Posterior cingulate gyrus (tissue), 11 donors: ENCODE measurements around the gene FGGY.

ENCODE experiments used
- DNase-seq, 10 donors: peaks; one replicate each; pipeline versions ENCODE4 v3.0.0 to v3.0.0-alpha.2; 2020 to 2021; ENCODE audit warnings: mixed read lengths in 3 of 10
- intact Hi-C: fragments of 100-400 bp; cut with DNase I; formaldehyde crosslinking; loops from one replicate; pipeline ENCODE4 v1.15.1; 2023

FGGY gene

DNA sequence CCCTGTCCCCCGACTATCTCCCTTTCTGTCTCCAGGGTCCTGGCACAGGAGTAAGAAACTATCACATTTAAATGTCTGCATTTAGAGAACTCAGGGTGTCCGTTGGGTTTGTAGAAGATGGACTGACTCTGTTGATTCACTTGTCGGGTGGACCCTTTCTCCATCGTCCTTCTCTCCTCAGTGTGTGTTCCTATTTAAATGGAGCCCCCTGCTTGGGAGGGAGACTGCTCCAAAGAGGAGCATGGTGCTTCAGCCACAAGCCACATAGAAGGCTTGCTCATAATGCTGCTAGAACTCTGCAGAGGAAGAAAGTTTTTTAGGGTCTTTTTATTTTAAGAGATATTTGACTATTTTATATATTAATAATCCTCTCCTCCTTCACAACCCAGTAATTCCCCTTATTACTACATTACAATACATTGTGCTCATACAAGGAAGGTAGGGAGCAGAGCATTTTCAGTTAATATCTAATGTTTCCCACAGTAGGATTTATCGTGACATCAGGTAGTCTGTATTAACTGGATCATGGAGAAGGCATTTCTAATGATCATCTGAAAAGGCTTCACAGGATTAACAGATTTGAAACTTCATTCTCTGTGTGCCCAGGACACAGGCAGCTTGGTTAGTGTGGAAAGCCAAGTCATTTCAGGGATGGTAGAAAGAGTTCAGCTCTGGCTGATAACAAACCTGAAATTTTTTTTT, 13.8 kb downstream of the FGGY start:
- intact Hi-C loops = no loop called here
- DNase-seq = no peak

DNA sequence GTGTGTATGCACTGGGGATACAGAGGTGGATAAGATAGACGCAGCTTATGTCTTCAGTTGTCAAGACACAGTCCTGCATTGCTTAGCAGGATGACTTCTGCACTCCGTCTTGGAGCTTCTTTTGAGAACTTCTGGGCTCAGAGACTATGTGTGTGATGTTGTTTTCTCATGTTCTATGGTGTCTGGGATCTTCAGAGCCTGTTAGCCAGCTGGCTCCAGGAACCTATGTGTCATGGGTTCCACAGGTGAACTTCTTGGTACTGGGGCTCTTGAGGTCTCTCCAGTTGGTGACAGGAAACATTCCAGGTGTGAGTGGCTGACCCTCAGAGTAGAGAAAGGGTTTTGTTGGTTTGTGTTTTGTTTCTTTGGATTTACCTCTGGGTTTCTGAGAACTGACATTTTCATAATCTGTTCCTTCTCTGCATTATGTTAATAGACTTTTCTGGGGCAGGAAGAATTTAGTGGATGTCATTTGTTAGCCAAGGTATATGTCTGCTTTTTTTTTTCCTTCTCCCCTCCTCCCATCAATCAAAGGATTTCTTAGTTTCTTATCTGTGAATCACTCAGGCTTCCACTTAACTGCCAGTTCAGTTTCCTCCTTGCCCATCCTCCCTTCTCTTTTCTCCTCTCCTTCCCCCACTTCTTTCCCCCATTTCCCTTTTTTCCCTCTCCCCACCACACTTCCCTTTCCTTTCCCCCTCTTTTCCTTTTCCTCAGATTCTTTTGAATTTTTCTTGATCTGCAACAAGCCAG, 18.1 kb downstream of the FGGY start:
- intact Hi-C loops = no loop called here
- DNase-seq = no peak

DNA sequence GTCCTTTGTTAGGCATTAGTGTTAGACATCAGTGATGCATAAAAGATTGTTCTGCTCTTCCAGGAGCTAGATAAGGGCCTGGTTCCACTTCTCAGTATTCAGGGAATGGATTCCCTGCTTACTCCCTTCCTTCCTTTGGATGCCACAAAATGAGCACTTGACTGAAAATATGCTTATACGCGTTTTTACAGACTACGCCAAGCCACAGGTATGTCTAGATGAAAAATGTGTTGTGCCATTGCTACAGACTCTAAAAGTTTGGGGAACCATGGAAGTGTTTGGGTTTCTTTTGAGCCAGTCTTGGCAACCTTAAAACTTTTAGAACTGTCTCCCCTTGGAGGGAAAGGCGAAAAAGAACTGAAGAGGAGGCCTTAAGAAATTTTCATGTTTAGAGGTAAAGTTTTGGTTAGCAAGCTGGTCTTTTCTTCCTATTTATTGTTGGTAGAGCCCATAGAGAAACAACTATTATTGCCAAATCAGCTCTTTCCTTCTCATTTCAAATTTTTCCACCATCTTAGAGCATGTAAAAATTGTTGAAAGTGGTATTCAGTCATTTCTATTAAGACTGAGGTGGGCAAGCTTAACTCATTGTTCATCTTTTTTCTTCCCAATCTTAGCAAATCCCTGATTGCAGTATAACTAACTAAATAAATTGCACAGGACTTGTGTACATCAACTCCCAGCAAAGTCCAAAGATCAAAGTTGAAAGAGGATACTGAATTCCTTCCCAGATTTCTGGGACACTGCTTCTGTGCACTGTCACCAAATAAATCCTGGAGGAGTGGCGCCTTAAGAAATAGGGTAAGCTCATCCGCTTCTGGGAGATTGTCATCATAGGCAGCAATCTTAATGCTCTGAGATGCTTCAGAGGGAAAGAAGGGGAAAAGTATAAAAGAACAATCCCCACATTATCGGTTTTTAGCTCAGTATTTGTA, 18.9 kb downstream of the FGGY start:
- intact Hi-C loops = no loop called here
- no peak for DNase-seq

DNA sequence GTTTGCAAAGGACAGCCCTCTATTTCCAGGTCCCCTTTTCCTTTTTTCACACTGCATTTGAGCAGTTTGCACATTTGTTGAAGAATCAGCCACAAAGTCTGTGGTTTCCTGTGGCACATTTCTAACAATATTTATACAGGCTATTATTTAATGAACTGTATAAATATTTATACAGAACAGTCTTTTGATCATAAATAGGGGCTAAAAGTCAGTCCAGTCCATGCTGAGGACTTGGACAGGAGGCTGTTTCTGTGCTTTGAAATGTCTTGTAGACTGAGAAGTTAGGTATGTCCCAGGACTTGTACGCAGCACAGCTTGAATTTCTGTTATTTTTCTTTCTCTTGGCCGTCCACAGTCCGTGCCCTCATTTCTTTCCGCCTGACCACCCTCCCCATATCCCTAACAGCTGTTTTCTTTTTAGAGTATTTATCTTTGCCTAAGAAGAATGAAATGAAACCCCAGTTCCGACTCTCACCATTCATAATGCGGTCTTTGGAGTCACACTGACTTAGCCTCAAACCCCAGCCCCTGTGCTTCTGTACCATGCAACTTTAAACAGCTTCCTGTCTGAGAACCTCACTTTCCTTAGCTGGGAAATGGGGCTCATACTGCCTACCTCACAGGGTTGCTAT, 19.7 kb downstream of the FGGY start:
- no peak for DNase-seq

DNA sequence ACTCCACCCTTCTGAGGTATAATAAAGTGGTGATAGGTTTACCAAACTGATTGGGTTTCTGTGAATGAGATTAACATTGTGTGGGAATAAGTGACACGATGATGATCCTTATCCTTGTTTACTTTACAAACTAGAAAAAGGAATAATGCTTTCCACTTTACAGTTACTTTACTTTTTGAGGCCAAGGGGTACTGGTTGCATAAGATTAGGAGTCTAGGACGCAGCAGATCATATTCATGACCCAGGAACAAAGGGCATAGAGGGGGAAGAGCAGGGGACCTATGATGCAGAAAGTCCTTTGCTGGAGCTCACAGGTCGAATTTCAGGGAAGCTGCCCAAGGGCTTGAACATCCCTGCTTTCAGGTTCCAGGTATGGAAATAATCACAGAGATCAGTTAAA, 20.4 kb downstream of the FGGY start:
- intact Hi-C loops = no loop called here
- DNase-seq = no peak

More for the DNA sequence above, 19.7 kb downstream of the FGGY start:
- intact Hi-C loops = no loop called here

DNA sequence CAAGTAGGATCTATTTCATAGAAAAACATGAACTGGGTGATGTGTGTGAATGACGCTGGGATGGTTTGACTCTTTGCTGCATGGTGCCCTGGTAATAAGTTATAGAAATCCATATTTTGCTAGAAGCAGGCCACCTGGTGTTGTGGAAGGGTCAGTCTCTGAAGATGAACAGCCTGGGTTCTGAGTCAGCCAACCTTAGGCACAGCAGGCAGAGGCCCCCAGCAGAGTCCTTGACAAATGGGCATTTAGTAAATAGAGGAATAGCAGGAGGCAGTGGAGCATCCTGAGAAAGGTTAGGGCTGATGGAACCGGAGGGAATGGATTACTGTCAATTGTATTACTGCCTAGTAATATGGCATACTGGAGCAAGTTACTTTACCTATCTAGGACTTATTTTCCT, 20.9 kb downstream of the FGGY start:
- no peak for DNase-seq
- intact Hi-C loops = no loop called here

DNA sequence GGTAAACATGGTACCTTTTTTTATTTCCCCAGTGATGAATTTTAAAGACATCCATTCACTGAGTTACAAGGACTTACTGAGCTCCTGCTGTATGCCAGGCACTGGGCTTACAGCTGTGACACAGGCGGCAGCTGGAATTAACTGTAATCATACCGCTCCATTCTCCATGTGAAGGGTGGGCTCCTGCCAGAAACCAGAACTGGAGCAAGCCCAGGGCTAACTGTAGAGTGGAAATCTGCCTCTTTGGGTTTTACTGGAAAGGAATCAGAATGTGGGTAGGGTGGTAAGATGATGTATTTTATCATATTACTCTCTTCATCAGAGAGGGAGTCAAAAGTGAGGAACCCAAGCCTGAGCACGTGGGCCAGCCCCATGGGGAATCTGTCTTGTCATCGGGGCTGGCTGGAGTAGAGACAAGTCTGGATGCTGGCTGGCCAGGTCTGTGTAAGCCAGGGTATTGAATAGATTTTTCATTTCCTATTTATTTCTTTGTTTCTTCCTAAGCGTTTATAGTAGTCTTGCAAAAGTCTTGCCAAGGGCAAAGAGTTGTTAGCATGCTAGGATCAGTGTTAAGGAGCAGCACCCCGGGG, 21.5 kb downstream of the FGGY start:
- DNase-seq = no peak
- intact Hi-C loops = no loop called here

DNA sequence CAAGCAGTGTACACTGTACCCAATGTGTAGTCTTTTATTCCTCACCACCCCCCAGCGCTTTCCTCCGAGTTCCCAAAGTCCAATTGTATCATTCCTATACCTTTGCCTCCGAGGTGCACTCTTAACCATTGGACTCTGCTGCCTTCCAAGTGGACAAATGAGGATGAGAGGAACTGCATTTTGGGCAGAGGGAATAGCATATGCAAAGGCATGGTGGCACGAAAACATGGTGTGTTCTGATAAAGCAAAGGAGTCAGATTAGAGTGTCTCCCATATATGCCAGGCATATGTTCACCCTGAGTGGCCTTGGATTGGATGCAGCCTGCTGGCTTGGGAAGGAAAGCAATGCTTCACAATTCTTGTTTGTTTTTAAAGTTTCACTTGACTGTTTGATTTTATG, 25.5 kb downstream of the FGGY start:
- no peak for DNase-seq
- intact Hi-C loops = no loop called here

DNA sequence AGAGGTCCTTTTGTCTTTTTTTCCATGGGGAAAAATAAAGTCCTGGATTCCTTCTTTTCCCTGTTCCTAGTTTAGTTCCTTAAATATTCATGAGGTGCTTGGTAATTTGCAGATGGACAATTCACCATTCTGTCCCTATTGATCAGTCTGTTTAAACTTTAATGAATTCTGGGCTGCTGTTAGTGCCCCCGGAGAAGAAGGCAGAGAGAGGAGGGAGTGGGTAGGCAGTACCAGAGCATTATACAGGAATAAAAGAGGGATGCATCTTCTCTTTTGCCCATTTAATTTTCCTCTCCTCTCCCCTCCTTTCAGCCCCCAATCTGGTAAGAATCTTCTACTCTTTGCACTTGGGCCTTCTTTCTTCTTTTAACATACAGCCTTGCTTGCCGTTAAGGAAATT, 25.9 kb downstream of the FGGY start:
- intact Hi-C loops = no loop called here
- no peak for DNase-seq

DNA sequence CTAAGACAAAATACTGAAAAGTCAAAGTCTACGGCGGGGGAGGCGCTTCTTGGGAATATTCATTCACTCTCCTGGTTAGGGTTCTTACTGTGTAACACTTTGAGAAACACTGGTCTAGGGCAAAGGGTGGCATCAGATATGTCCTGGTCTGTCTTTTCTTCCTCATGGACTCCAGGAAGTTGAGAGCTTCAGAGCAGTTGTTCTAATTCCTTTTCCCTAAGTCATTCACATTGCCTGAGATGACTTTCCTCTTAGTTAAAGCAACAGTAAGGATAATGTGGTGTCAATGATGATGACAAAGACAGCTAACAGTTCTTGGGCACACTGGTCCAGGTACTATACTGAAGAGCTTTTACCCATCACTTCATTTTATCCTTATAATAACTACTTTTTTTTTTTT, 27.0 kb downstream of the FGGY start:
- DNase-seq = no peak
- intact Hi-C loops = no loop called here

DNA sequence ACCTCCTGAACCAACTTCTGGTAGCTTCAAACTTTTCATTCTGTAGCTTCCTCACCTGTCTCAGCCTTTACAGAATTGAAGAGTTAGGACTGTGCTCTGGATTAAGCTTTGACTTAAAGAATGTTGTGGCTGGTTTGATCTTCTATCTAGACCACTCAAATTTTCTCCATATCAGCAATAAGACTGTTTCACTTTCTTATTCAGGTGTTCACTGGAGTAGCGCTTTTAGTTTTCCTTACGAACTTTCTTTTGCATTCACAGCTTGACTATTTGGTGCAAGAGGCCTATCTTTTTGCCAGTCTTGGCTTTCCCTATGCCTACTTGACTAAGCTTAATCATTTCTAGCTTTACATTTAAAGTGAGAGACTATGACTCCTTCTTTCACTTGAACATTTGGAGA, 31.5 kb downstream of the FGGY start:
- intact Hi-C loops = no loop called here
- no peak for DNase-seq

DNA sequence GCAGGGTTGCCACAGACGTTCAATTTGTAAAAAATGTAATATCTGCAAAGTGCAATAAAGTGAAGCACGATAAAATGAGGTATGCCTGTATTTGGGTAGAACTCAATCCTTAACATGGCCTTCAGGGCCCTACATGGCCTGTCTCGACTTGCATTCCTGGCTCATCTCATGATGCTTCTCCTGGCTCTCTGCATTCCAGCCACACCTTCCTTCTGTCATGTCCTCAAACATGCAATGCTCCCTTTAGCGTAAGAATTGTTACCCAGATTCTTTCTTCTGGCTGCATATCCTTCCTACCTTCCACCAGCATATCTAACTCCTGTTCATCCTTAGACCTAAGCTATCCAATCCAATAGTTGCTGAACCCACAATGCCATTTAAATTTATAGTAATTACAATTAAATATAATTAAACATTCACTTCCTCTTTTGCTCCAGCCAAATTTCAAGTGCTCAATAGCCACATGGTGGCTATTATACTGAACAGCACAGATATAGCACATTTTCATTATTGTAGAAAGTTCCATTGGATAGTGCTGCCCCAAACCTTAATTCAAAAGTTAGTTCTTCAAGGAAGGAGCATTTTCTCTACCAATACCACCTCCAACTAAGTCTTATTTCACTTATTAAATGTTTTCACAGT, 32.6 kb downstream of the FGGY start:
- intact Hi-C loops = no loop called here
- DNase-seq = no peak

DNA sequence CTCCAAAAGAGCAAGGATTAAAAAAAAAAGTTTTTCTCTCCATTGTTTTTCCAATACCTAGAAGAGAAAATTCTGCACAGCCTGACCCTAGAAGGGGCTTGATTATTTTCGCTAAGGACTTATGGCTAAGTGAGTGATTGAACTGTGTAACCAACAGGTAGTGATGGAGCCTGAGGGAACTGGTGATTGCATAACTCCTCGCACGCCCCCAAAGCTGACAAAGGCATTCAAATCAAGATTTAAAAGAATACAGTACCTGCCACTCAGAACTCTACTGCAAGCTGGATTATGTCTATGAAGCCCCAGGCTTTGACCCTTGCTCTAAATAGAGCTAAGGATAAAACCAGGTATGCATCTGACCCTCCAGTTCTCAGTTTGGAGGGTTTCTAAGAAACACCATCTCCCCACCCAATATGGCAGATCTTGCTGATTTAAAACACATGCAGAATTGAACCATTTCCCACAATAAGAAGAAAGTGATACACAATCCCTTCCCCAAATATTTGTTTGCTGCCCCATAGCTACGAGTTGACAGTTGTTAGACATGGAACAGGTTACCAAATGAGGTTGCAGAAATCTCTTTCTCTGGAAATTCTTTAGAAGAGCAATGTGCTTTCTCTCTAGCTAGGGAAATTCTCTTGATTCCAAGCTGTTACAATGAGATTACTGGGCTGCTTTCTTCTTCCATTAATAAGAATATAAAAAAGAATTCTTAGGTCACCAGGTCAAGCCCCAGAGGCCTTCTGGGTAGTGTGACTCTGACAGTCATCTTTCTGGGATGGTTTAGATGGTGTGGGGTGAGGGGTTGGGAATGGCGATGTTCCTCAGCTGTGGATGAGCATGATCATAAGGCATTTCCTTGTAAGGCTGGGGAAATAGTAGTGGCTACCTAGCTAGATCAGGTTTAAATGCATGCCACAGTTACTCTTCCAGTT, 35.1 kb downstream of the FGGY start:
- intact Hi-C loops = no loop called here

DNA sequence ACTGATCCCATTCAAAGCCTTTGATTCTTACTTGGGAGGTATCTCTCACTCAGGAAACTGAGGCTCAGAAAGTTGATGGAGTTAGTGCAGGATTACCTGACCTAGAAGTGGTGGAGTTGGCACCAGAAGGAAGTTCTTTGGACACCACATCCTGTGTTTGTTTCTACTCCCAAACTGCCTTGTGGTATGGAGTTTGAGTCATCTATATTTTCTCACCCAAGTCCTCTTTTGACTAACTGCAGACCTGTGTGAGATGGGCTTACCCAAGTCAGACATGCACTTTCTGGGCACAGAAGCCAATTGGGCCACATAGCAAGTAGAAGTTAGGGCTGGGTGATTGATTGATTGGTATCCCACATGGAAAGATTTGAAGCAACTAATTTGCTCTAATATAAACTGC, 36.1 kb downstream of the FGGY start:
- no peak for DNase-seq
- intact Hi-C loops = no loop called here

More for the DNA sequence above, 35.1 kb downstream of the FGGY start:
- no peak for DNase-seq

DNA sequence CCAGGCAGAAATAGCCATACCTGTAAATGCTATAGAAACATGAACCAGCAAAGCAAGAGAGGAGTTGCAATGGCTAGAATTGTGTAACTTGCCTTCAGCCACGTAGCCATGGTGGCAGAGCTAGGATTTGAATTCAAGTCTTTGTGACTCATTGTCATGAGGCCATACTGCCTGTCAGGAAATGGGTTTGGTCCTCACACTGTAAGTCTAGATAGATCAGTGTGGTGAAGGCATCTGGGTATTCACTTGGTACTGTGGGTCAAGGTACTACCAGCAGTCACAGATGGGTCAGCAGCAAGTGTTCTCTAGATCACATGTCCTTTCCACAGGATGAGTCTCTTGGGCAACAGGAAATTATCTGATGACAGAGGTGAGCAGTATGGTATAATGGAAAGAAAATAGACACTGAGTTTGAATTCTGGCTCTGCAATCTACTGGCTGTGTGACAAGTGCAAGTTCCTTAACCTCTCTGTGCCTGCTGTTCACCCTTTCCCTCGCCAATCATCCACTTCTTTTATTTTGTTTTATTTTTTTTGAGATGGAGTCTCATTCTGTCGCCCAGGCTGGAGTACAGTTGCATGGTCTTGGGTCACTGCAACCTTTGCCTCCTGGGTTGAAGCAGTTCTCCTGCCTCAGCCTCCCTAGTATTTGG, 36.9 kb downstream of the FGGY start:
- no peak for DNase-seq
- intact Hi-C loops = no loop called here

DNA sequence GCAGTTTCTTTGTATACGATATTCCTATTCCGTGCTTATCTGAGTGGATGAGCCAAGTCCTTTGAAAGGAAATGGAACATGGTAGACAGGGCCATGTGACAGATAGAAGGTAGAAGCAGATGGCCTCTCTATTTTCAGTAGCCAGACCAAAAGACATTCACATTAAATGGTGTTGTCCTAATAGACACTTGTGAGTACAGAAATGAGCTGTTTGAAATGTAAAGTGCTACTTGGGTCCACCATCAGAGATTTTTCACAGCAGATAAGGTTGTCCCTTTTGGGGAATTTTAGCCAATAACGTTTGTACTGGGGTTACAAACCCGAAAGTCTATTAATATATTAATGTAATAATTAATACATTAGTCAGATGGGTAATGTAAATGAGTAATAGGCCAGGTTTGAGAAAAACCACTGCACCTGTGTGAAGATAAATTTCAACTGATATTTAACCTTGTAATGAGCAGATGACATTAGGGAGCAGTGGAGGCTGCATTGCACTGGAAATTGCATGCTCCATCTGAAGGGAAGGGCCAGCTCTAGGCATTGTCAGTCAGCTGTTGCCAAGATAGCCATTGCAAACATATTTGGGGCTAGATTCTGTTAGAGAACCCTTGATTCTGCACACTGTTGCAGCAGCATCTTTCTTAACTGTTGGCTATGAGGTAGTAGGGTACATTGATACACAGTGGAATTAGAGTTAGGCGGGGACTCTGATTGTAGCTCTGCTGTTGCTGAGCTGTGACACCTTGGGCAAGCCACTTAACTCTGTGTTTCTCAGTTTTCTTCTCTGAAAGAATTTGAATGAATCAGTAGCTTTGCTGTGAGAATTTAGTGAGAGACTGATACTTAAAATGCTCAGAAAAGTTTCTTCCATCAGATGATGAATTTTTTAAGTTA, 43.8 kb downstream of the FGGY start:
- DNase-seq = no peak
- intact Hi-C loops = no loop called here
